Measurements from ENCODE around the gene SPATA4. TPM values are rescaled to one million over a fixed set of nuclear protein-coding genes. Genes with fewer than 3 reads are reported as not detected.

Gene SPATA4
- total RNA-seq, 1 experiment from 2014 or later: not detected

DNA sequence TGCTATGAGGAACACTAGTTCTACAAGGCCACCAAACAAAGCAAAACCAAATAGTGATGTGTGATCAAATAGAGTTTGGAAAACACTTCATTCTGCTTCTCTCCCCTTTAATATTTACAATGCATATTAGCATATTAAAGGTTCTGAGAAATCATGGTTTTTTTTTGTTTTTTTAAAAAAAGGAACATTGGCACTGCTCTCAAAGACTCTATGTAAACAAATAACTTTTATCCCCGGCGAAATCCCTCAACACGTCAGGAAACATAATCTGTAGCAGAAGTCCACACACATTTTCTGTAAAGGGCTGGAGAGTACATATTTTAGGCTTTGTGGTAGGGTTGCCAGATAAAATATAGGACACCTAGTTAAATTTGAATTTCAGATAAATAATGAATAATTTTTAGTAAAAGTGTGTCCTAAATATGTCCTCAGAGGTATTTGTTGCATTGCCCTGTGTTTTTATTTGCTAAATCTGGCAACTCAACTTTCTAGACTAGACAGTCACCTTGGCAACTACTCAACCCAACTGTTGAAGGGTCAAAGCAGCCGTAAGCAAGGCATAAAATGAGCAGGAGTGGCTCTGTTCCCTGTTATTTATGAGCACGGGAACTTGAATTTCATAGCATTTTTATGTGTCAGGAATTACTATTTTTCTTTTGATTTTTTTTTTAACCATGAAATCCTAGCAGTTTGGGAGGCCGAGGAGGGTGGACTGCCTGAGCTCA is 8.6 kb downstream of the SPATA4 start:
- H3K4me3 Mint-ChIP-seq (ENCODE audit: unreplicated experiment): no peak overlapping the region
- H3K36me3 Mint-ChIP-seq (ENCODE audit: insufficient read depth, unreplicated experiment): no peaks in the 10 kb centered on the region
- TF ChIP-seq, protein P1, sequence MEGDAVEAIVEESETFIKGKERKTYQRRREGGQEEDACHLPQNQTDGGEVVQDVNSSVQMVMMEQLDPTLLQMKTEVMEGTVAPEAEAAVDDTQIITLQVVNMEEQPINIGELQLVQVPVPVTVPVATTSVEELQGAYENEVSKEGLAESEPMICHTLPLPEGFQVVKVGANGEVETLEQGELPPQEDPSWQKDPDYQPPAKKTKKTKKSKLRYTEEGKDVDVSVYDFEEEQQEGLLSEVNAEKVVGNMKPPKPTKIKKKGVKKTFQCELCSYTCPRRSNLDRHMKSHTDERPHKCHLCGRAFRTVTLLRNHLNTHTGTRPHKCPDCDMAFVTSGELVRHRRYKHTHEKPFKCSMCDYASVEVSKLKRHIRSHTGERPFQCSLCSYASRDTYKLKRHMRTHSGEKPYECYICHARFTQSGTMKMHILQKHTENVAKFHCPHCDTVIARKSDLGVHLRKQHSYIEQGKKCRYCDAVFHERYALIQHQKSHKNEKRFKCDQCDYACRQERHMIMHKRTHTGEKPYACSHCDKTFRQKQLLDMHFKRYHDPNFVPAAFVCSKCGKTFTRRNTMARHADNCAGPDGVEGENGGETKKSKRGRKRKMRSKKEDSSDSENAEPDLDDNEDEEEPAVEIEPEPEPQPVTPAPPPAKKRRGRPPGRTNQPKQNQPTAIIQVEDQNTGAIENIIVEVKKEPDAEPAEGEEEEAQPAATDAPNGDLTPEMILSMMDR (IDR thresholded peaks at IDR 0.05; ENCODE audit: insufficient read depth in 1 of 2, low read depth in 1 of 2, low read length in 1 of 2, severe bottlenecking in 1 of 2, unreplicated experiment in 1 of 2): no peak
- intact Hi-C loops (cut with micrococcal nuclease; ENCODE audit: unreplicated experiment): no loop called here
- no peak overlapping the region for H3K4me3 ChIP-seq (ENCODE audit: low read depth, low read length)
- H3K9me3 Mint-ChIP-seq (ENCODE audit: unreplicated experiment): no peaks in the 10 kb centered on the region
- no peaks in the 10 kb centered on the region for H3K36me3 ChIP-seq (ENCODE audit: control insufficient read depth, insufficient read depth, low read length)
- no peaks in the 10 kb centered on the region for H3K9me3 ChIP-seq
- DNase-seq: no peak
- no peak overlapping the region for H3K27ac Mint-ChIP-seq (ENCODE audit: unreplicated experiment)
- POLR2A ChIA-PET: no interaction called here
- no peaks in the 10 kb centered on the region for H3K4me1 ChIP-seq
- H3K4me1 Mint-ChIP-seq (ENCODE audit: low read depth, unreplicated experiment): no peaks in the 10 kb centered on the region
- no peaks in the 10 kb centered on the region for H3K27me3 ChIP-seq (replicated peaks; ENCODE audit: control insufficient read depth, insufficient read depth, low read length)
- BruUV-seq (replicated peaks): no TSS peak
- CTCF ChIA-PET: no interaction called here
- H3K27me3 Mint-ChIP-seq (ENCODE audit: insufficient read depth, unreplicated experiment): peaks cover 8% of the 10 kb centered on the region

DNA sequence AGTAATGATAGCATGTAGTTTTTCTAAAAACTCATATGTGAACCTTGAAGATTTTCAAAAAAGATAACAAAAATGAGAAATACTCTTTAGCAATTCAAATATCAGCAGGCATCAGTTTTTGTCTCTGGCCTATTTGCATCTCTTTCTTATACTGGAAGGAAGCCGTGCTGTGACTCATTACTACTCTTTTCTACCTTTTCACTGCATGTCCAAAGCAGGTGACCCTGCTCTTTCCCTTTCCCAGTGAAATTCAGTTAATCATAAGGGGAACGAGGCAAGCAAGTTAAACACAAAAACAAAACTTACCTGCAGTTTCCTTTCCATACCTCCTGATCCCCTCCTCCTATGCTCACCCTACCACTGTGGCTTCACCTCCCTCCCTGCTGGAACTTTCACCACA is 9.3 kb downstream of the SPATA4 start:
- no peaks in the 10 kb centered on the region for H3K9me3 Mint-ChIP-seq (ENCODE audit: unreplicated experiment)
- CTCF ChIA-PET: no interaction called here
- Histone ChIP-seq H3K27me3 (replicated peaks; ENCODE audit: control insufficient read depth, insufficient read depth, low read length) (no peaks in the 10 kb centered on the region), H3K9me3 (no peaks in the 10 kb centered on the region), H3K4me1 (no peaks in the 10 kb centered on the region), H3K4me3 (ENCODE audit: low read depth, low read length) (no peak overlapping the region), H3K36me3 (ENCODE audit: control insufficient read depth, insufficient read depth, low read length) (no peaks in the 10 kb centered on the region)
- POLR2A ChIA-PET: no interaction called here
- no peak for DNase-seq
- intact Hi-C loops (cut with micrococcal nuclease; ENCODE audit: unreplicated experiment): no loop called here
- no peaks in the 10 kb centered on the region for H3K4me1 Mint-ChIP-seq (ENCODE audit: low read depth, unreplicated experiment)
- H3K27me3 Mint-ChIP-seq (ENCODE audit: insufficient read depth, unreplicated experiment): peaks cover 5% of the 10 kb centered on the region
- H3K4me3 Mint-ChIP-seq (ENCODE audit: unreplicated experiment): no peak overlapping the region
- TF ChIP-seq, protein P1 (IDR thresholded peaks at IDR 0.05; ENCODE audit: insufficient read depth in 1 of 2, low read depth in 1 of 2, low read length in 1 of 2, severe bottlenecking in 1 of 2, unreplicated experiment in 1 of 2): no peak
- no peaks in the 10 kb centered on the region for H3K36me3 Mint-ChIP-seq (ENCODE audit: insufficient read depth, unreplicated experiment)
- H3K27ac Mint-ChIP-seq (ENCODE audit: unreplicated experiment): no peak overlapping the region
- no TSS peak for BruUV-seq (replicated peaks)

DNA sequence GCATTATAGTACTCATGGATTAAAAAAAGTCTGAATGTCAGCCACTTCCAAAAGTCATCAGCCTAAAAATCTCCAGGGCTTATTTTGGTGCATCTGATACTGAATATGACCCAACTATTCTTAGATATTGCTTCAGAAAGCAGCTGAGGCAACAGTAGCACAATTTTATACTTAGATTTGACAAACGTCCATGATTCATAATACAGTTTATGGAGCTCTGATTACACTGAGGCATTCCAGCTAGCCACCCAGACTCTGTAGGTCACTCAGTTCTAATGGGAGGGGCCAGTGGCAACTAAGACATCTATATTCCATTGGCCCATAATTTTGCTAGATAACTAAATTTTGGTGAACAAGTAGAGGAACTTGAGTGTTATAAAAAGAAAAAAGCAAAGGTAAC is 10.3 kb downstream of the SPATA4 start:
- no peak overlapping the region for H3K4me3 ChIP-seq (ENCODE audit: low read depth, low read length)
- peaks cover 5% of the 10 kb centered on the region for H3K27me3 Mint-ChIP-seq (ENCODE audit: insufficient read depth, unreplicated experiment)
- no peak overlapping the region for H3K27ac Mint-ChIP-seq (ENCODE audit: unreplicated experiment)
- intact Hi-C loops (cut with micrococcal nuclease; ENCODE audit: unreplicated experiment): no loop called here
- CTCF ChIA-PET: no interaction called here
- H3K4me3 Mint-ChIP-seq (ENCODE audit: unreplicated experiment): no peak overlapping the region
- DNase-seq: no peak
- no peaks in the 10 kb centered on the region for H3K9me3 Mint-ChIP-seq (ENCODE audit: unreplicated experiment)
- TF ChIP-seq, protein P1 (IDR thresholded peaks at IDR 0.05; ENCODE audit: insufficient read depth in 1 of 2, low read depth in 1 of 2, low read length in 1 of 2, severe bottlenecking in 1 of 2, unreplicated experiment in 1 of 2): no peak
- H3K4me1 ChIP-seq: no peaks in the 10 kb centered on the region
- H3K36me3 Mint-ChIP-seq (ENCODE audit: insufficient read depth, unreplicated experiment): no peaks in the 10 kb centered on the region
- no peaks in the 10 kb centered on the region for H3K4me1 Mint-ChIP-seq (ENCODE audit: low read depth, unreplicated experiment)
- POLR2A ChIA-PET: no interaction called here
- no TSS peak for BruUV-seq (replicated peaks)
- H3K9me3 ChIP-seq: no peaks in the 10 kb centered on the region
- H3K36me3 ChIP-seq (ENCODE audit: control insufficient read depth, insufficient read depth, low read length): no peaks in the 10 kb centered on the region
- no peaks in the 10 kb centered on the region for H3K27me3 ChIP-seq (replicated peaks; ENCODE audit: control insufficient read depth, insufficient read depth, low read length)

All from Caco-2 (cell line).